Measurements from ENCODE around the gene EEA1.

The EEA1 gene

DNA sequence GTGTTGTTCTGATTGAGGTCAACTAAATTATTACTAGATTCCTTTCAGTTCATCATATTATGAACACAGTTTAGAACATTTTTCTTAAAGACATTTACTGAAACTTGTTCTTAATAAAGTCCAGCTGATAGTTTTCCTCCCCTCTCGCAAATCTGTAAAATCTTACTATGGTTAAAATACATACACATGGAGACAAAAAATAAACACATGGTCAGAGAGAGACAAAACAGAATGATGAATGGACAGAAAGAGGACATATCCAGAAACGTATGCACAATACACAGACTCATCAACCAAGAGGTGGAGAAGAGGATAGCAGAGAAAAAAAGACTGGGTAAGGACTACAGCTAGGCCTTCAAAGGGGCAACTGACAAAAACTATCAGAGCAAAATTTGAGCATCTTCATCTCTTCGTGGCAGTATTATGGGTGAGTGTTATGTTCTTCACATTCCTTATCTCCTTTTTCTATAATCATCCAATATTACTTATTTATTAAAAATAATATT is 38.4 kb downstream of the EEA1 start:
- no peak for DNase-seq (ENCODE audit: low read depth in 2 of 2)

DNA sequence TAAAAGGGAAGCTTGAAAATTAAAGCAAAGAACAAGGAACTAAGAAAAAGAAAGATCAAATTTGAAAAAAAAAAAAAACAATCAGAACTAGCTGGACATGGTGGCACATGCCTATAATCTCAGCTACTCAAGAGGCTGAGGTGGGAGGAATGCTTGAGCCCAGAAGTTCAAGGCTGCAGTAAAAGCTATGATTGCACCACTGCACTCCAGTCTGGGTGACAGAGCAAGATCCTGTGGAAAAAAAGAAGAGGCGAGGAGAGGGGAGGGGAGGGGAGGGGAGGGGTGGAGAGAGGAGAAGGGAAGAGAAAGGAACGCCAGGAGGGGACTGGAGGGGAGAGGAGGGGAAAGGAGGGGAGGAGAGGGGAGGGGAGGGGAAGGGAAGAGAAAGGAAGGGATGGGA is 43.0 kb downstream of the EEA1 start:
- no peak for DNase-seq (ENCODE audit: low read depth in 2 of 2)

DNA sequence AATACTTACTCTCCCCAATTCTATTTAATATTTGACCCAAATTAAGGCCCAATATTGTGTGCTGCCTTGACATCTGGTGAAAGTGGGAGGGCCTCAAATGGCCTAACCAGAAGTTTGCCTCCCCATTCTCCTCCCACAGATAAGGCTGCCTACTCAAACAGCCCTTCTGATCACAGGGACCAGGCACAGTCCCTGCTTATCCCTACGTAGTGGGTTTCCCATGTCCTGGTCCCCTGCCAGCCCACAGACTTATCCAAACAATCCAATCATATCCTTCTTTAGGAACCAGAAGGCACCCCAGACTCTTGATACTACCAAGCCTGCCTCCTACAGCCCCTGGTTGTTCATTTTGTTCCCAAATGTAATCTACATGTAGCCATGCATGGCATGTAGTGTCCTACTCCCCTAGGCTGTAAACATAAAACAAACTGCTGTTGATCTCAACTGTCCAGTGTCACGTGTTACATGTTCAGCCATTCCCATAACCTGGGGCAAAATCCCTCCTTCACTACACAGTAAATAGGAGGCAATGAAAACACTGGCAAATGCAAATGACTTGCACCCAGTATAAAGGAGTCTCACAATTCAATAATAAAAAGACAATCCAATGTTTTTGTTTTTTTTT is 49.3 kb downstream of the EEA1 start:
- no peak for DNase-seq (ENCODE audit: low read depth in 2 of 2)

- DNase-seq (ENCODE audit: low read depth in 2 of 2), result no peak
Measured at GRCh38 chr12:92877904-92878303, 51.2 kb downstream of the EEA1 start.

- no peak for DNase-seq (ENCODE audit: low read depth in 2 of 2)
Measured at GRCh38 chr12:92876496-92876895, 52.6 kb downstream of the EEA1 start.

DNA sequence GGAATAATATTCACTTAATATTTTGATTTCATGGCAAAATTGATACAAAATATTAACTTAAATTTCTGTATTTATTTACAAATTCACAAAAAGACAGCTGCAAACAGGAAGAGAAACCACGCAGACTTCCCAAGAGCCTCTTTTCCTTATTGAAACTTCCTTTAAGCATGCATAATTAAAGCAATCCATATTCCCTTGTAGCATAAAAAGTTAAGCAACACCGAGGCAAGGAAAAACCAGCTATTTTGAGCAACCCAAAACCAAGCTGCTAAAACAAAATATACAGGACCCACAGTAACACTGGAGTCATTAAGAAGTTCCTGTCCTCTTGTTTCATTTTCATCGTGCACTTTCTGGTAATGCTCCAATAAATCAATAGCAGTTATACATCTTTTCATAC is 58.0 kb downstream of the EEA1 start:
- DNase-seq (ENCODE audit: low read depth in 2 of 2), result no peak

- DNase-seq (ENCODE audit: low read depth in 2 of 2), result no peak
Measured at GRCh38 chr12:92866418-92866817, 62.7 kb downstream of the EEA1 start.

- DNase-seq (ENCODE audit: low read depth in 2 of 2), result no peak
Measured at GRCh38 chr12:92863251-92863650, 65.8 kb downstream of the EEA1 start.

- no peak for DNase-seq (ENCODE audit: low read depth in 2 of 2)
Measured at GRCh38 chr12:92861381-92861780, 67.7 kb downstream of the EEA1 start.

DNA sequence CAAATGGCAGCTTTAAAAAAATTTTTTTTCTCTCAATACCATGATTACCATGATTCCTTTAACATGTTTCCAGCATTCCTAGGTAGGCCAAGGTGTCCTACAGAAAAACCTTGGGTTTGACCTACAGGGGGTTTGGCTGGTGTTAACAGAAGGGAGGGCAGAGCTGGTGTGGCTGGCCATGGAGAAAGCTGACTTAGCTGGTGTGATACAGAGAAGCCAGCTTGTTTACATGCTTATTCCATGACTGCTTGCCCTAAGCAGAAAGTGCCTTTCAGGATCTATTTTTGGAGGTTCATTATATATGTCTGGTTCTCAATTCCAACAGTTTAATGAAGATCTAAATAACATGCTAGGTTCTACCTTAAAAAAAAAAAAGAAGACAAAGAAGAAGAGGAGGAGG is 68.6 kb downstream of the EEA1 start:
- no peak for DNase-seq (ENCODE audit: low read depth in 2 of 2)

DNA sequence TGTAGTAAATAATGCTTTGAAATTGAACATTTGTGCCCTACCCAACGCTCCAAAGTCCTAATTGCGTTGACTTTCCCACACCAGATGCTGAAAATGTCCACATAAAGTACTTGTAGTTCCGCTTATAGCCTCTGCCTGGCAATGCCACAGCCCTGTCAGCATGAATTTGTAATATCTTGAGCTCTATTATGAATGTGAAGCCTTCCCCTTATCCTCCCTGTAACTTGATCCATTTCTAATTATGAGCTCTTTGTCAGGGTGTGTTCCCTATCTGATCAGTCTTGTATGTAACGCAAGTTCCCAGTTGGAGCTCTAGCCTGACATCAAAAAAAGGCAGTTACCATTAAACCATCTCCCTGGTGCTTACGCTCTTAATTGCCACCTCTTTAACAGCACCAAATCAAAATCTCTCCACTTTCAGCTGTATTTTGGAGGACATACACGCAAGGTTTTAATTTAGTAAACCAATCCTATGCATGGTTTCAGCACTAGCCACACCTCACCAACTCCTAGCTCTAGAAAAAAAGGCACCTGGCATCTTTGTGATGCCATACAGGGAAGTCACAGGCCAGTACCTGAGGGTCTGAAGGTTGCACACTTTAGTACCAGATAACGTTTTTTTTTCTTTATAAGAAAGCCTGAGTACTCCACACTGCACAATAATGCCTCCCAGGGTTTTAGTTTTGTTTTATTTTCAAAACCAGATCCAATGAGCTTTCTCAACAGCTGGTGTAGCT is 69.3 kb downstream of the EEA1 start:
- DNase-seq (ENCODE audit: low read depth in 2 of 2), result no peak

DNA sequence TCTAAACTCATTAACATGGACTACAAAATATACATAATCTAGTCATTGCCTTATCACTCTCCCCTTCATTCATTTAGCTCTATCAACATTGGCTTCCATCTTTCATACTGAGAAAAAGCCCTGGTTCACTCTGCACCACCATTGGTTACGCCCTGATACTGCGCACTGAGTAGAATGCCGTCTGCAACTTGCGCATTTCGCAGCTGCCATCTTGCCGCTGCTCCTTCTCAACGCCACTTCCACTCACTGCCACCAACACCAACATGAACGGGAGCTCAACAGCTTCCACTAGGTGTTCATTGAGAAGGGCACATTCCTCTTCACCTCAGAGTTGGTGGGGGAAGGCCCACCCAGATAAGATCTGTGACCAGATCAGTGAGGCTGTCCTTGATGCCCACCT is 71.3 kb downstream of the EEA1 start:
- no peak for DNase-seq (ENCODE audit: low read depth in 2 of 2)

GRCh38 chr12:92854344-92854743 is 74.8 kb downstream of the EEA1 start:
- DNase-seq (ENCODE audit: low read depth in 2 of 2), result no peak

GRCh38 chr12:92848740-92849139 is 80.4 kb downstream of the EEA1 start:
- no peak for DNase-seq (ENCODE audit: low read depth in 2 of 2)

- no peak for DNase-seq (ENCODE audit: low read depth in 2 of 2)
Measured at GRCh38 chr12:92847368-92847767, 81.7 kb downstream of the EEA1 start.

GRCh38 chr12:92845329-92845728 is 83.8 kb downstream of the EEA1 start:
- DNase-seq (ENCODE audit: low read depth in 2 of 2), result no peak

DNA sequence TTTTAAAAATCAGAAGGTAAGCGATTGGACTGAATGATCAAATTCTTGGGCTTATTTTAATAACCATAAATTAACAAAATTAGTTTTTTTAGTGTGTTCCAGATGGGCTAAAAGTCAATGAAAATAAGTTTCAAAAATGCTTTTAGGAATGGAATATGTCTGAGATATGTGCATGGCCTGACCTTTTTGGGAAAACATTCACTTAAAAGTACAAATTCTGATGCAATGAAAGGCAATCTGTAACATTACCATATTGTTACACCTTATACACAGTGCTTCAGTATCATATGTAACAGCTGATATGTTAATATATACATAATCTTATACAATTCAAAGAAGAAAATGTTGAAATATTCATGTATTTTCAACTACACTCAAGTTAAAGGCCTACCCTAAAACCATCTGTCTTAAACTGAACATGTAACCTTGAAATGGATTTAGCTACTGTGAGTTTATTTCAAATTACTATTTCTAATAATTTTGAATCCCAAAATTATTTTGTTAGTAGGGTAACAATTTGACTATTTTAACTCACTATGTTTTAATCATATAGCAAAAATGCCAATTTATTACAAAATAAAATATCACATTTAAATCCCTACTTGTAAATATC is 84.8 kb downstream of the EEA1 start:
- no peak for DNase-seq (ENCODE audit: low read depth in 2 of 2)

GRCh38 chr12:92829686-92830282 is 99.3 kb downstream of the EEA1 start:
- DNase-seq (ENCODE audit: low read depth in 2 of 2), result no peak

- DNase-seq (ENCODE audit: low read depth in 2 of 2), result no peak
Measured at GRCh38 chr12:92828565-92828964, 100.5 kb downstream of the EEA1 start.

DNA sequence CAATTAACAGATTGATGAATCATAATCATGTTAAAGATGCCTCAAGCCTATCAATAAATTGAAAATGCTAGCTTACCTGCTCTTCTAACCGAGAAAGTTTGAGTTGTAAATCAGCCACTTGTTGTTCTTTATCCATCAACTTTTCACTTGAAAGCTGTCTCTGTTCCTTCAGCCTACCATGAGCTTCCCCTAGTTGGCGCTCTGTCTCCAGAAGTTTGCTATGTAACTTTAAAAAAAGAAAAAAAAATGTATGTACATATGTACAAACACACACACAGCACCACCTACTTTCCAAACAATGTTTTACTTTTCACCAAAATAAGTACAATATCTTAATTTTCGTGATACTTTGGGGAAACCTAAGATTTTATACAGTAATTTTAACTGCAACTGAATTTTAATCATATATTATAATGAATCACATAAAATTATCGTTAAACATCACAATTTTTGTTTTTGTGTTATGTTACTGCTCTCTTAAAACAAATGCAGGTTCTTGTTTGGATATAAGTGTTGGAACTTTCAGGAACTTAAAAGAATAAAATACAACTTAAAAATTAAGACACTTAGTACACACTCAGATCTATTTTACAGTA is 101.2 kb downstream of the EEA1 start:
- DNase-seq (ENCODE audit: low read depth in 2 of 2), result no peak

GRCh38 chr12:92821142-92821541 is 108.0 kb downstream of the EEA1 start:
- DNase-seq (ENCODE audit: low read depth in 2 of 2), result no peak

- DNase-seq (ENCODE audit: low read depth in 2 of 2), result no peak
Measured at GRCh38 chr12:92814584-92814983, 114.5 kb downstream of the EEA1 start.

Measured in activated CD8-positive, alpha-beta memory T cell treated with anti-CD3 and anti-CD28 coated beads for 4 hours (primary cell).